B cell (primary cell): ENCODE measurements around the gene ADH4. TPM values are rescaled to one million over a fixed set of nuclear protein-coding genes. Genes with fewer than 3 reads are reported as not detected.
"Not testable (repeated sequence)": the region's sequence is repeated elsewhere in the genome, so short reads cannot be mapped to it uniquely, and the experiment has no call there.

Source experiments
- ATAC-seq: fragments of 200-7000 bp; cut with Tn5 transposase; one replicate; pipeline ENCODE4 v1.10.0; 2021; ENCODE audit warnings: low read depth, mild to moderate bottlenecking, moderate number of reproducible peaks, moderate library complexity
- CTCF ChIA-PET: fragments of 350-600 bp; sonication (Branson Sonifier 250); formaldehyde crosslinking; loops from one replicate; lab custom pipeline; 2021; ENCODE audit warnings: antibody characterized with exemption, inconsistent platforms; lab: Charles Lee
- POLR2A ChIA-PET: fragments of 350-600 bp; sonication (Branson Sonifier 250); formaldehyde crosslinking; loops from one replicate; lab custom pipeline; 2021; ENCODE audit warnings: antibody characterized with exemption; lab: Charles Lee
- DNase-seq: peaks from one replicate; pipeline ENCODE4 v3.0.0; 2013
- H2AFZ ChIP-seq: 2 replicates; pipeline ENCODE4 v1.6.1; 2012; ENCODE audit warnings: mild to moderate bottlenecking, low read depth, low read length; ENCODE audit not compliant: insufficient read depth, poor library complexity, severe bottlenecking
- H3K27ac ChIP-seq, 2 donors: 1 replicate in 1 of 2; 2 replicates in 1 of 2; pipeline ENCODE4 v1.5.1; 2012 to 2013; ENCODE audit warnings: low read length in 2 of 2, mild to moderate bottlenecking in 2 of 2, moderate library complexity in 1 of 2
- H3K27me3 ChIP-seq, 4 experiments: fragments of 200-600 bp in 1 of 4; sonication (generic) in 1 of 4; replicated peaks in 1 of 4; 1 replicate in 2 of 4; 2 replicates in 2 of 4; pipeline versions ENCODE4 v1.6.1 to v1.7.0; 2013 to 2016; ENCODE audit warnings: low read length in 3 of 4, mild to moderate bottlenecking in 2 of 4, mixed read lengths in 1 of 4, moderate library complexity in 1 of 4; ENCODE audit not compliant: insufficient read depth in 4 of 4, control insufficient read depth in 3 of 4; ENCODE audit errors: control extremely low read depth in 1 of 4
- H3K36me3 ChIP-seq, 2 experiments: replicated peaks in 1 of 2; 1 replicate in 1 of 2; 2 replicates in 1 of 2; pipeline versions ENCODE4 v1.6.1 to v1.7.1; 2013; ENCODE audit warnings: low read length in 1 of 2; ENCODE audit not compliant: insufficient read depth in 2 of 2, control insufficient read depth in 1 of 2; ENCODE audit errors: control extremely low read depth in 1 of 2, extremely low read depth in 1 of 2
- H3K4me1 ChIP-seq, 2 donors: fragments of 200-600 bp in 1 of 2; sonication (generic) in 1 of 2; 1 replicate in 1 of 2; 2 replicates in 1 of 2; pipeline versions ENCODE4 v1.5.1 to v1.6.1; 2013 to 2017; ENCODE audit warnings: low read length in 2 of 2; ENCODE audit not compliant: control insufficient read depth in 2 of 2, insufficient read depth in 2 of 2
- H3K4me2 ChIP-seq: replicated peaks from 2 replicates; pipeline ENCODE3; 2012; ENCODE audit warnings: mild to moderate bottlenecking, low read depth, low read length; ENCODE audit not compliant: poor library complexity, severe bottlenecking
- H3K4me3 ChIP-seq, 5 experiments: fragments of 200-600 bp in 1 of 5; sonication (generic) in 1 of 5; 1 replicate in 3 of 5; 2 replicates in 2 of 5; pipeline versions ENCODE4 v1.5.1 to v1.7.0; 2011 to 2016; ENCODE audit warnings: low read length in 4 of 5, mild to moderate bottlenecking in 4 of 5, low read depth in 2 of 5, control low read depth in 1 of 5, moderate library complexity in 1 of 5; ENCODE audit not compliant: insufficient read depth in 1 of 5; ENCODE audit errors: control extremely low read depth in 1 of 5, extremely low read depth in 1 of 5
- H3K79me2 ChIP-seq: fragments of 200-600 bp; sonication (generic); one replicate; pipeline ENCODE4 v1.6.0; 2016; ENCODE audit warnings: low read length; ENCODE audit not compliant: control insufficient read depth, insufficient read depth
- H3K9ac ChIP-seq: fragments of 200-600 bp; sonication (generic); 2 replicates; pipeline ENCODE4 v1.6.1; 2017; ENCODE audit warnings: mild to moderate bottlenecking, low read length, moderate library complexity
- H3K9me3 ChIP-seq, 3 donors: one replicate each; pipeline versions ENCODE4 v1.6.1 to v1.7.1; 2013; ENCODE audit warnings: low read length in 2 of 3; ENCODE audit not compliant: control insufficient read depth in 2 of 3, insufficient read depth in 1 of 3; ENCODE audit errors: control extremely low read depth in 1 of 3
- H4K20me1 ChIP-seq: 2 replicates; pipeline ENCODE4 v1.6.0; 2012; ENCODE audit warnings: mild to moderate bottlenecking, low read length; ENCODE audit not compliant: insufficient read depth, control insufficient read depth, poor library complexity, severe bottlenecking
- H3K27ac Mint-ChIP-seq: one replicate; pipeline ENCODE4 v1.8.0; 2021; ENCODE audit warnings: mixed read lengths
- H3K27me3 Mint-ChIP-seq: one replicate; pipeline ENCODE4 v1.8.0; 2021; ENCODE audit warnings: mixed read lengths
- H3K4me1 Mint-ChIP-seq: one replicate; pipeline ENCODE4 v1.8.0; 2021; ENCODE audit warnings: mixed read lengths
- H3K4me3 Mint-ChIP-seq: one replicate; pipeline ENCODE4 v1.8.0; 2021; ENCODE audit warnings: mixed read lengths
- H3K9me3 Mint-ChIP-seq: one replicate; pipeline ENCODE4 v1.8.0; 2022; ENCODE audit warnings: mixed read lengths; ENCODE audit not compliant: insufficient read depth
- EZH2 ChIP-seq: IDR thresholded peaks from 2 replicates; pipeline ENCODE4 v1.6.1; 2012; ENCODE audit warnings: borderline replicate concordance, low read depth, mild to moderate bottlenecking, moderate library complexity, low read length; ENCODE audit not compliant: insufficient read depth, poor library complexity, severe bottlenecking
- WGBS: methylation state at CpG from one replicate; pipeline ENCODE4 v1.1.5; 2013; ENCODE audit warnings: missing lambda C conversion rate; ENCODE audit not compliant: insufficient coverage; 5-methylcytosine and 5-hydroxymethylcytosine counted together
- intact Hi-C: fragments of 100-400 bp; cut with micrococcal nuclease; formaldehyde crosslinking; loops from one replicate; pipeline ENCODE4 v1.10.0; 2022
- polyA plus RNA-seq: library from polyadenylated mRNA; depleted of rRNA; stranded (reverse); fragments of >200 nt; gene quantifications from 2 replicates; pipeline ENCODE4 v1.2.3, GENCODE V29; 2012
- total RNA-seq, 2 donors: library from RNA; stranded (reverse); fragments of 120-200 nt in 1 of 2; gene quantifications; 1 replicate in 1 of 2; 2 replicates in 1 of 2; pipeline versions ENCODE4 v1.2.3 to v1.2.4, GENCODE V29; 2013 to 2022
- TF ChIP-seq, protein P1 (sequence below): fragments of 200-600 bp; IDR thresholded peaks from one replicate; pipeline ENCODE4 v1.8.0; 2022; ENCODE audit warnings: antibody characterized with exemption, mild to moderate bottlenecking

ADH4 gene
- total and polyA plus RNA-seq, 2 donors (not counting 1 experiment from before 2014, with no cell fraction given) = not detected

DNA sequence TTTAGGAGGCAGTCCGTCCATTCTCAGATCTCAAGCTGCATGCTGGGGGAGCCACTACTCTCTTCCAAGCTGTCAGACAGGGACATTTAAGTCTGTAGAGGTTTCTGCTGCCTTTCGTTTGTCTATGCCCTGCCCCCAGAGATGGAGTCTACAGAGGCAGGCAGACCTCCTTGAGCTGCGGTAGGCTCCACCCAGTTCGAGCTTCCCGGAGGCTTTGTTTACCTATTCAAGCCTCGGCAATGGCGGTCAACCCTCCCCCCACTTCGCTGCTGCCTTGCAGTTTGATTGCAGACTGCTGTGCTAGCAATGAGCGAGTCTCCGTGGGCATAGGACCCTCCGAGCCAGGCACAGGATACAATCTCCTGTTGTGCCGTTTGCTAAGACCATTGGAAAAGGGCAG is 44.8 kb downstream of the ADH4 start:
- CTCF ChIA-PET = no interaction called here
- WGBS = 92% methylated on average over 9 of the region's 12 CpGs
- no peaks in the 10 kb centered on the region for H3K4me1 ChIP-seq

DNA sequence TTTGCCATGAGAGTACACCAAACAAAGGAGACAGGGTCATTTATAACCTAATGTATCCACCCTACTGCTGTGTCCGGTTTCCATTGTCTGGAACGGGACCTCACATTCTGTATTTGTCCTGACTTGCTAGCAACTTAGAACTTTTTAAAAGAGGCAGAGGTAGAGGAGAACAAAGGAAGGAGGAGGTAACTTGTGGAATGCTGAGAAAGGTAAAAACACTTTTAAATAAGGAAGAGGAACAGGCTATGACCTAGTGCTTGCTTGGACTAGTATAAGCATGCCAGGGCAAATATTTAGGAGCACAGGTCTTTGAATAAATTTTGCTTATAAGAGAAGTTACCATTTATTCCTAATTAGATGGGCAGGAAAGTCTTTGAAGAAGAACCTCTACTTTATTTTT is 52.3 kb downstream of the ADH4 start:
- H3K4me2 ChIP-seq, H3K9me3 Mint-ChIP-seq, H2AFZ ChIP-seq, H3K4me3 Mint-ChIP-seq, H3K9ac ChIP-seq, H3K27ac Mint-ChIP-seq, DNase-seq, H3K4me3 ChIP-seq, H3K36me3 ChIP-seq, POLR2A ChIA-PET, H4K20me1 ChIP-seq, ATAC-seq, H3K27me3 Mint-ChIP-seq, CTCF ChIA-PET, H3K27ac ChIP-seq, H3K27me3 ChIP-seq, intact Hi-C loops, H3K9me3 ChIP-seq: not testable (repeated sequence)
- peaks cover 40% of the 10 kb centered on the region for H3K79me2 ChIP-seq
- peaks cover 15 to 22% of the 10 kb centered on the region in 2 donors for H3K4me1 ChIP-seq
- WGBS = no CpG with 5 or more reads among the region's 2 CpGs
- peaks cover 34% of the 10 kb centered on the region for H3K4me1 Mint-ChIP-seq

More for the DNA sequence above, 44.8 kb downstream of the ADH4 start:
- intact Hi-C loops = no loop called here
- H3K9ac ChIP-seq = no peak overlapping the region
- no peak overlapping the region for H3K27ac Mint-ChIP-seq
- H3K4me3 ChIP-seq = no peak overlapping the region
- no peaks in the 10 kb centered on the region for H3K27me3 Mint-ChIP-seq
- H3K27me3 ChIP-seq = no peaks in the 10 kb centered on the region
- H4K20me1 ChIP-seq = no peaks in the 10 kb centered on the region
- no peaks in the 10 kb centered on the region for H3K79me2 ChIP-seq
- DNase-seq (no peak), ATAC-seq (no peak)
- POLR2A ChIA-PET = no interaction called here
- no peak overlapping the region for H3K27ac ChIP-seq
- TF ChIP-seq, protein P1, sequence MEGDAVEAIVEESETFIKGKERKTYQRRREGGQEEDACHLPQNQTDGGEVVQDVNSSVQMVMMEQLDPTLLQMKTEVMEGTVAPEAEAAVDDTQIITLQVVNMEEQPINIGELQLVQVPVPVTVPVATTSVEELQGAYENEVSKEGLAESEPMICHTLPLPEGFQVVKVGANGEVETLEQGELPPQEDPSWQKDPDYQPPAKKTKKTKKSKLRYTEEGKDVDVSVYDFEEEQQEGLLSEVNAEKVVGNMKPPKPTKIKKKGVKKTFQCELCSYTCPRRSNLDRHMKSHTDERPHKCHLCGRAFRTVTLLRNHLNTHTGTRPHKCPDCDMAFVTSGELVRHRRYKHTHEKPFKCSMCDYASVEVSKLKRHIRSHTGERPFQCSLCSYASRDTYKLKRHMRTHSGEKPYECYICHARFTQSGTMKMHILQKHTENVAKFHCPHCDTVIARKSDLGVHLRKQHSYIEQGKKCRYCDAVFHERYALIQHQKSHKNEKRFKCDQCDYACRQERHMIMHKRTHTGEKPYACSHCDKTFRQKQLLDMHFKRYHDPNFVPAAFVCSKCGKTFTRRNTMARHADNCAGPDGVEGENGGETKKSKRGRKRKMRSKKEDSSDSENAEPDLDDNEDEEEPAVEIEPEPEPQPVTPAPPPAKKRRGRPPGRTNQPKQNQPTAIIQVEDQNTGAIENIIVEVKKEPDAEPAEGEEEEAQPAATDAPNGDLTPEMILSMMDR = no peak
- TF ChIP-seq EZH2 = no peak
- no peak overlapping the region for H3K4me2 ChIP-seq
- H3K9me3 ChIP-seq = no peaks in the 10 kb centered on the region
- H3K4me3 Mint-ChIP-seq = no peak overlapping the region
- no peaks in the 10 kb centered on the region for H3K4me1 Mint-ChIP-seq
- H3K36me3 ChIP-seq = no peaks in the 10 kb centered on the region
- no peaks in the 10 kb centered on the region for H3K9me3 Mint-ChIP-seq
- no peak overlapping the region for H2AFZ ChIP-seq
